ENCODE results near the gene ARHGAP22. TPM values are rescaled to one million over a fixed set of nuclear protein-coding genes. Genes with fewer than 3 reads are reported as not detected.

ARHGAP22 gene
- polyA plus RNA-seq, 1 experiment = 7.2 TPM

- CTCF ChIA-PET = interaction anchor here (1.2 kb wide), 1 partner anchor 139 kb away, joined by 3 read pairs; no protein-coding TSS in a partner anchor
- TF ChIP-seq CTCF (IDR thresholded peaks at IDR 0.05; ENCODE audit: insufficient read depth, low read depth, low read length) = no peak
- DNase-seq (ENCODE audit: low read depth) = no peak
- POLR2A ChIA-PET = no interaction called here
- H3K4me3 ChIP-seq (ENCODE audit: low read depth, low read length) = no peak overlapping the region
- no peaks in the 10 kb centered on the region for H3K27me3 ChIP-seq (ENCODE audit: control insufficient read depth, insufficient read depth, low read length)
- H3K36me3 ChIP-seq (ENCODE audit: control insufficient read depth, insufficient read depth, low read length) = no peaks in the 10 kb centered on the region; the same call in 1 of the 2 replicates
These were observed 88.0 kb downstream of the ARHGAP22 start for GRCh38 chr10:48516911-48517310.

GRCh38 chr10:48514916-48515315 lies 90.0 kb downstream of the ARHGAP22 start:
- H3K4me3 ChIP-seq (ENCODE audit: low read depth, low read length) = no peak overlapping the region
- no peaks in the 10 kb centered on the region for H3K27me3 ChIP-seq (ENCODE audit: control insufficient read depth, insufficient read depth, low read length)
- ChIA-PET CTCF (interaction anchor here (0.9 kb wide), 1 partner anchor 9 kb away, joined by 3 read pairs; no protein-coding TSS in a partner anchor), POLR2A (no interaction called here)
- DNase-seq (ENCODE audit: low read depth) = no peak
- TF ChIP-seq CTCF (IDR thresholded peaks at IDR 0.05; ENCODE audit: insufficient read depth, low read depth, low read length) = no peak
- H3K36me3 ChIP-seq (ENCODE audit: control insufficient read depth, insufficient read depth, low read length) = no peaks in the 10 kb centered on the region; the same call in 1 of the 2 replicates

GRCh38 chr10:48514255-48514654 lies 90.6 kb downstream of the ARHGAP22 start:
- no peaks in the 10 kb centered on the region for H3K27me3 ChIP-seq (ENCODE audit: control insufficient read depth, insufficient read depth, low read length)
- no peaks in the 10 kb centered on the region; the same call in 1 of the 2 replicates for H3K36me3 ChIP-seq (ENCODE audit: control insufficient read depth, insufficient read depth, low read length)
- no peak for DNase-seq (ENCODE audit: low read depth)
- ChIA-PET POLR2A (no interaction called here), CTCF (interaction anchor here (0.9 to 1.3 kb wide), 2 partner anchors 9 to 141 kb away, joined by 3 to 6 read pairs; no protein-coding TSS in a partner anchor)
- TF ChIP-seq CTCF (IDR thresholded peaks at IDR 0.05; ENCODE audit: insufficient read depth, low read depth, low read length) = no peak
- no peak overlapping the region for H3K4me3 ChIP-seq (ENCODE audit: low read depth, low read length)

GRCh38 chr10:48512861-48513260 lies 92.0 kb downstream of the ARHGAP22 start:
- CTCF ChIA-PET = interaction anchor here (0.6 to 1.8 kb wide), 5 partner anchors 9 to 151 kb away, joined by 3 to 6 read pairs (median 4); no protein-coding TSS in a partner anchor
- no peak for TF ChIP-seq CTCF (IDR thresholded peaks at IDR 0.05; ENCODE audit: insufficient read depth, low read depth, low read length)
- H3K36me3 ChIP-seq (ENCODE audit: control insufficient read depth, insufficient read depth, low read length) = no peaks in the 10 kb centered on the region

GRCh38 chr10:48511875-48512231 lies 93.0 kb downstream of the ARHGAP22 start:
- CTCF ChIA-PET = interaction anchor here (1.0 to 1.8 kb wide), 2 partner anchors 11 to 148 kb away, joined by 3 to 4 read pairs; no protein-coding TSS in a partner anchor
- POLR2A ChIA-PET = no interaction called here
- no peak for DNase-seq (ENCODE audit: low read depth)
- no peak overlapping the region for H3K4me3 ChIP-seq (ENCODE audit: low read depth, low read length)
- TF ChIP-seq CTCF (IDR thresholded peaks at IDR 0.05; ENCODE audit: insufficient read depth, low read depth, low read length) = no peak
- no peaks in the 10 kb centered on the region for H3K27me3 ChIP-seq (ENCODE audit: control insufficient read depth, insufficient read depth, low read length)
- no peaks in the 10 kb centered on the region for H3K36me3 ChIP-seq (ENCODE audit: control insufficient read depth, insufficient read depth, low read length)

More at GRCh38 chr10:48512861-48513260, 92.0 kb downstream of the ARHGAP22 start:
- H3K4me3 ChIP-seq (ENCODE audit: low read depth, low read length) = no peak overlapping the region
- DNase-seq (ENCODE audit: low read depth) = no peak
- H3K27me3 ChIP-seq (ENCODE audit: control insufficient read depth, insufficient read depth, low read length) = no peaks in the 10 kb centered on the region
- POLR2A ChIA-PET = no interaction called here

All from BJ (cell line).